CD4-positive, alpha-beta T cell treated with Interleukin-12 subunit alpha and Interleukin-12 subunit beta, for 1 hour (primary cell): ENCODE data around the gene TP53BP2.
A peak's percentile ranks its signal among the peaks of the same experiment; 100 is the strongest.
"Not testable (repeated sequence)": the region's sequence is repeated elsewhere in the genome, so short reads cannot be mapped to it uniquely, and the experiment has no call there.

Source experiments
- DNase-seq: peaks from one replicate; pipeline ENCODE4 v3.0.0-alpha.2; 2020

Gene TP53BP2

DNA sequence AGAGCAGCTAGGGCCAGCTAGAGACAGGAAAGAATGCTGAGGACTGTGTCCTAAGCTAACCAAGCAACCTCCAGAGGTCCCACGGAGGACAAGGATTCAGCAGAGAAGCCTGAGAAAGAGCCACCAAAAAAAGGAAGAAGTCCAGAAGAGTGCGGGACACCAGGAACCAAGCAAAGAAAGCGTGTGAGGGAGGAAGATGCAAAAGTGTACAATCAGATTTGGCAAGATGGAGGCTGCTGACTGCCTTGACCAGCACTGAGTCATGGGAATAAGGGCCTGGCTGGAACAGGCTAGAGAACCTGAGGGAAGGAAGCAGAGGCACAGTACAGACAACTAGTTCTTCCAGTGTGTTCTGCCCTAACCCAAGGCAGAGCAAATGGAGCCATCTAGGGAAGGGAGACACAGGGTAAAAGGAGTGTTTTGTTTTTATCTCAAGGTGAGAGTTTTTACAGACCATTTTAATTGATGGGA, 18.5 kb downstream of the TP53BP2 start:
- no peak for DNase-seq

- no peak for DNase-seq
Observed at GRCh38 chr1:223825767-223826748, 19.7 kb downstream of the TP53BP2 start.

DNA sequence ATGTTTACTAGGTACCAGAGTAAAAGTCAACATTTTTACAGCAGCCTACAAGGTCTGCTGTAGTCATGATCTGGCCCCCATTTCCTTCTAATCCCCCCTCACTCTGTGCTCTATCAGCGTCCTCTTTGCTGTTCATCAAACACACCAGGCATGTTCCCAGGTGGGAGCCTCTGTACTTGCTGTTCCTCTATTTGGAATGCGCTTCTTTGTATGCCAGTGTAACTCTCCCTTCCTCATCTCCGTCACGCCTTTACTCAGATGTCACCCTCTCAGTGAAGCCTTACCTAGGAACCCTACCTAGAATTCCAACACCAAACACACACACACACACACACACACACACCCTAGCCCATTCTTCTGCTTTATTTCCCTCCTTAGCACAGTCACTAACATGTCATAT, 21.0 kb downstream of the TP53BP2 start:
- DNase-seq, result no peak

DNA sequence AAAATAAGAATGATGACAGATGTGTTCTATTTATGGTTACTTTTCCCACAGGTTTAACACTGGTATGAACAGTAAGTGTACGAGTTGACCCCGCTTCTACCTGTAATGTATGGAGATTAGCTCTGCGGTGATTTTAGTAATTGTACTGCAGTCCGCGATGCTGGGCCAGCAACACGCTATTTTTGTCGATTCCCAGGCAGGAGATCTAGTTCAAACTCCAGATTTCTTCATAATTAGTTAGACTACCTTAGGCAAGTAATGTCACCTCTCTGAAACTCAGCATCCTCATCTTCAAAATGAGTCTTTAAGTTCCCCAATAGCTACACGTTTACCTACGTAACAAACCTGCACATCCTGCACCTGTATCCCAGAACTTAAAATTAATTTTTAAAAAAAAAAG, 21.5 kb downstream of the TP53BP2 start:
- no peak for DNase-seq

DNA sequence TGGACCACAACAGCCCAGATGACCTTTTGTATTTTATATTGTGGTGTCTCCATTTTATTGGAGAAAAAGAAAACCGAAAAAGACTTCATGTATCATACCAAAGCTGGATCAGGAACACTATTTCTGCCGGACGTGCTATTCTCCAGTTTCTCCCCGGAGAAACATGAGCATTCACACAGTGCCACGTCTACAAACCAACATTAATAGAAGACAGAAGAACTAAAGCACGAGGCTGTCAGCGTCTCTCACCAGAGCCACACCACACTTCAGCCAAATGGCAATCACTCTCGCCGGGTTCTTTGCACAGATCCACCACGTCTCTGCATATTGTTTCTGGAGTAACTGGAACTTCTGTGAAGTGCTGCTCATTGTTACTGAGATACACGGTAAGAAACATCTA, 24.8 kb downstream of the TP53BP2 start:
- DNase-seq, result no peak

DNA sequence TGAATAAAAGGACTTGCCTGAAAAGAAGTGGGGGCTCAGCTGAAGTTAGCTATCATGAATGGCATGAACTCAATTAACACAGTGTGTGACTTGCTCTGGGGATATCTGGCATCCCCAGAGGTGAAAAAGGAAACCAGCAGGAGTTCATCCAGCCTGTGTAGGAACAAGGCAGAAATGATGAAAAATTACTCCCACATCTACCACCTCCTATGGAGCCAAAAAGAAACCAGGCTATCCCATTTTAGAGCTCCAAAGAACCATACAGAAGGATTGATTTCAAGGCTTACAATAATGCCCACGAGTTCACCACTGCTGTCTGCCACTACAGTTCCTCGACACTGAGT, 25.3 kb downstream of the TP53BP2 start:
- no peak for DNase-seq

GRCh38 chr1:223819730-223820514, 25.8 kb downstream of the TP53BP2 start:
- no peak for DNase-seq

GRCh38 chr1:223817265-223817664, 28.5 kb downstream of the TP53BP2 start:
- DNase-seq, result not testable (repeated sequence)

DNA sequence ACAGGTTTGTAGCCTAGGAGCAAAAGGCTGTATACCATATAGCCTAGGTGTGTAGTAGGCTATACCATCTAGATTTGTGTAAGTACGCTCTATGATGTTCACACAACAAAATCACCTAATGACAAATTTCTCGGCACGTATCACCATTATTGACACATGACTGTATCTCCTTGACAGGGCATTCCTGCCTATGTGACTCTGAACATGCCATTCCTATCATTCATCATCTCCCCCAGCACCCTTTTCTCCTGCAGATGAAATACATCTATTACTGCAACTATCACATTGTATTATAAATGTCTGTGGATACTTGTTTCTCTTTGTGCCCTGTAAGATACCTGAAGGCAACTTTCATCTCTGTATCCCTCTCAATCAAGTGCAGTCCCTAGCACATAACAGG, 29.9 kb downstream of the TP53BP2 start:
- DNase-seq, result no peak

DNA sequence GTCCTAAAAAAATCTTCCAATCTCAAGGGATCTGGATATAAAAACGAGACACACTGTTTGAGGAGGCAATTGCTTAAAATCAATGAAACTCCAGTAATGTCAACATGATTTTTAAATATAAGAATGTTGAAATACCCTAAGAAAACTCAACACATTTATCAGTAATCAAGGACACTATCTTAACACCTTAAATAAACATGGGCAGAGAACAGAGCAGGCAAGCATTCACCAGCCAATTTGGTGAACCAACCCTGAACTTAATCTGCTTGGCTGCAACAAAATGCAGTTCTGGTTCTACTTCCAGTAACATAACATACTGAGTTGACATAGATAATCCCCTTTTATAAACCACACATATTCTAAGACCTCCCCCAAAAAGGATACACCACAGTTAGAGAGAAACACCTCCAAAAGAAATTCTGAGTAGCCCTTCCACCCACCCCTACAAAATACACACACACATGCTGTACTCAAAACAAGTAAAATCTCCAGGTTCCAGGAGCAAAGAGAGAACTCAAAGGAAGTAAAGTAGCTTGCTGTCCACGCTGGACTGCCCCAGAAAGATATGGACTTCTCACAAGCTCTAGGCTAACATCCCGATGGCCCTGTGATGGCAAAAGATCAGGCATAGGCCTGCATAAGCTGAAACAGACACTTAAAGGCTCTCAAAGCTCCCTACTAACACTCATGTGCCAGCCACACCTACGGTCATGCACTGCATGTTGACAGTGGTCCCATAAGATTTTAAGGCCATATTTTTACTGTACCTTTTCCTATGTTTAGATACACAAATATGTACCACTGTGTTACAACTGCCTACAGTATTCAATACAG, 30.5 kb downstream of the TP53BP2 start:
- no peak for DNase-seq

- DNase-seq, result no peak
Observed at GRCh38 chr1:223813645-223814044, 32.1 kb downstream of the TP53BP2 start.

DNA sequence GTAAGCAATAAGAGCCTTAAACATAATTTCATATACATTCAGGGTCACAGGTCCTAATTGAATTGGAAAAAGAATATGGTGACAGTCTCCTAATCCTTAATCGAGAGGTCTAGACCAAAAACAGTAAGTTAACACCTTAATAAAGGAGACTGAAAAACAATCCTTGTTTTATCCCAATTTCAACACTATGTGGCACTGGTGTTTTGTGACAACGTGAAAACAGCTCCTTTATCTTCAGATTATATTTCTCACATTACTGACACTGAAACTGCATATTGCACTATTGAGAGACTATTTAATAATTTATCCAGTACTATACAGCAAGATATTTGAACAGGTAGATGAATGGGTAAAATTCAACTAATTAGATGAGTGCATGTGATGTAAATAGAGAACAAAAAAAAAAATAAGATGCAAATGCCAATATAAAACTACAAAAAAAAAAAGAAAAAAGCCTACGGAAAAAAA, 34.1 kb downstream of the TP53BP2 start:
- peak; percentile 59 for DNase-seq

GRCh38 chr1:223810586-223810985, 35.2 kb downstream of the TP53BP2 start:
- no peak for DNase-seq

- not testable (repeated sequence) for DNase-seq
Observed at GRCh38 chr1:223809905-223810304, 35.8 kb downstream of the TP53BP2 start.

GRCh38 chr1:223803211-223803610, 42.5 kb downstream of the TP53BP2 start:
- no peak for DNase-seq

GRCh38 chr1:223802602-223803001, 43.1 kb downstream of the TP53BP2 start:
- no peak for DNase-seq

- no peak for DNase-seq
Observed at GRCh38 chr1:223802032-223802431, 43.7 kb downstream of the TP53BP2 start.

GRCh38 chr1:223796210-223796609, 49.5 kb downstream of the TP53BP2 start:
- no peak for DNase-seq

GRCh38 chr1:223794136-223794880, 51.4 kb downstream of the TP53BP2 start:
- DNase-seq, result no peak

DNA sequence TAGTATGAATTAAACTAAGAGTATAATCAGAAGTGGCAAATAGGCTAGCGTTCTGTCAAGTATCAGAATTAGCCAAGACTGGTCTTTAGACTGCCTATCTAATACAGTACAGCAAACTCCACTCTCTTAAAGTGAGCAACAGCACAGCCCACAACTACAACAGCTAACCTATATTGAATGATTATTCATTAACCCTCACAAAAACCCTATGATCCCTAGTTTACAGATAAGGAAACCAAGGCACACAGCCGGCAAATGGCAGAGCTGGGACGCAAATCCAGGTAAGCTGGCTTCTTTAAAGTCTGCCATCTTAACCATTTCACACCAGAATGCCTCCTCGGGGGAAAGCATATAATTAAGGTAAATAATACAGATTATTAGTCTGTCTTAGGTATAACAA, 52.0 kb downstream of the TP53BP2 start:
- DNase-seq, result no peak

DNA sequence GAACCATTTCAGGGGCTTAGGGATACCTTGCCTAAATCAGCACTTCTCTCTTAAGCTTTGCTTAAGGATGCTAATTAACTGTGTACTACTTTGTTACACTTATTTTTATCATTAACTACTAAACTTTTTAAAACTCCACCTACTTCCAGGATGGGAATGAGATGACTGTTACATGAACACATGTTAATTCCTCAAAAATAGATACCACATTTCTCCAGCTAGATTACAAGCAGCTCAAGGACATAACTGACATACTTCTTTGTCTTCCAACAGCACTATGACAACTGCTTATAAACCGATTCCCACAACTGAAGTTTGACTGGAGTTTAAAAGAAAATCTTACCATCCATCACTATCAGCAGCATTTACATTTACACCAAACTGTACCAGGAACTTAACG, 53.7 kb downstream of the TP53BP2 start:
- DNase-seq, result no peak
